Measurements from ENCODE around the gene BAIAP2L2.

The BAIAP2L2 gene

GRCh38 chr22:38051900-38052862 is 58.3 kb downstream of the BAIAP2L2 start:
- H3K27me3 ChIP-seq (replicated peaks): no peaks in the 10 kb centered on the region
- H3K36me3 ChIP-seq (replicated peaks): no peaks in the 10 kb centered on the region
- in situ Hi-C loops (cut with HindIII; ENCODE audit: low pct_ligation_motif_present, low sequenced_read_pairs): no loop called here
- peak; percentile 85 for TF ChIP-seq CTCF (IDR thresholded peaks at IDR 0.05; ENCODE audit: low read depth, low read length, missing control alignments)
- no peak overlapping the region for H3K27ac ChIP-seq
- H3K4me3 ChIP-seq (ENCODE audit: low read depth, low read length): no peak overlapping the region
- DNase-seq: peak; percentile 47

- no peak overlapping the region for H3K4me3 ChIP-seq (ENCODE audit: low read depth, low read length)
- in situ Hi-C loops (cut with HindIII; ENCODE audit: low pct_ligation_motif_present, low sequenced_read_pairs): no loop called here
Observed at GRCh38 chr22:38051261-38051660, 59.2 kb downstream of the BAIAP2L2 start.

GRCh38 chr22:38050720-38051119 is 59.8 kb downstream of the BAIAP2L2 start:
- TF ChIP-seq CTCF (IDR thresholded peaks at IDR 0.05; ENCODE audit: low read depth, low read length, missing control alignments): no peak
- H3K27me3 ChIP-seq (replicated peaks): no peaks in the 10 kb centered on the region
- H3K27ac ChIP-seq: no peak overlapping the region
- H3K36me3 ChIP-seq (replicated peaks): no peaks in the 10 kb centered on the region
- in situ Hi-C loops (cut with HindIII; ENCODE audit: low pct_ligation_motif_present, low sequenced_read_pairs): no loop called here
- no peak overlapping the region for H3K4me3 ChIP-seq (ENCODE audit: low read depth, low read length)
- no peak for DNase-seq

More at GRCh38 chr22:38051261-38051660, 59.2 kb downstream of the BAIAP2L2 start:
- Histone ChIP-seq H3K27me3 (replicated peaks) (no peaks in the 10 kb centered on the region), H3K27ac (no peak overlapping the region), H3K36me3 (replicated peaks) (no peaks in the 10 kb centered on the region)
- TF ChIP-seq CTCF (IDR thresholded peaks at IDR 0.05; ENCODE audit: low read depth, low read length, missing control alignments): no peak
- no peak for DNase-seq

- H3K4me3 ChIP-seq (ENCODE audit: low read depth, low read length): no peak overlapping the region
- DNase-seq: no peak
- TF ChIP-seq CTCF (IDR thresholded peaks at IDR 0.05; ENCODE audit: low read depth, low read length, missing control alignments): no peak
- H3K27ac ChIP-seq: no peak overlapping the region
- no peaks in the 10 kb centered on the region for H3K36me3 ChIP-seq (replicated peaks)
- no peaks in the 10 kb centered on the region for H3K27me3 ChIP-seq (replicated peaks)
- in situ Hi-C loops (cut with HindIII; ENCODE audit: low pct_ligation_motif_present, low sequenced_read_pairs): no loop called here
Observed at GRCh38 chr22:38049812-38050619, 60.5 kb downstream of the BAIAP2L2 start.

GRCh38 chr22:38046070-38046748 is 64.3 kb downstream of the BAIAP2L2 start:
- TF ChIP-seq CTCF (IDR thresholded peaks at IDR 0.05; ENCODE audit: low read depth, low read length, missing control alignments): no peak
- DNase-seq: no peak
- Histone ChIP-seq H3K27me3 (replicated peaks) (no peaks in the 10 kb centered on the region), H3K4me3 (ENCODE audit: low read depth, low read length) (no peak overlapping the region), H3K36me3 (replicated peaks) (no peaks in the 10 kb centered on the region), H3K27ac (no peak overlapping the region)
- in situ Hi-C loops (cut with HindIII; ENCODE audit: low pct_ligation_motif_present, low sequenced_read_pairs): no loop called here
